Right ventricle myocardium superior (tissue), 1 donor: ENCODE measurements around the gene MBTD1. TPM values are rescaled to one million over a fixed set of nuclear protein-coding genes. Genes with fewer than 3 reads are reported as not detected.

ENCODE experiments used
- ATAC-seq: fragments of 200-7000 bp; cut with Tn5 transposase; one replicate; pipeline ENCODE4 v1.9.1; 2020; ENCODE audit warnings: mild to moderate bottlenecking; ENCODE audit not compliant: poor library complexity
- DNase-seq: peaks from one replicate; pipeline ENCODE4 v3.0.0-alpha.2; 2020
- intact Hi-C: fragments of 100-400 bp; cut with DNase I; formaldehyde crosslinking; loops from one replicate; pipeline ENCODE4 v1.11.2; 2022
- total RNA-seq: library from RNA; stranded (reverse); fragmentation: NEBNext Ultra II Directional; extraction: Animal tissue kit (Norgen Biotek cat#: 25700); gene quantifications from one replicate; pipeline ENCODE4 v1.2.1, GENCODE V29; 2021
- donor health status: DM: no; HTN: yes; CAD: no; lungs with severe emphysema.

The MBTD1 gene
- total RNA-seq, 1 donor from 2014 or later, result 5.8 TPM

GRCh38 chr17:51161541-51161940, 98.3 kb downstream of the MBTD1 start:
- intact Hi-C loops, result no loop called here
- ATAC-seq (no peak), DNase-seq (no peak)

- intact Hi-C loops, result no loop called here
- ATAC-seq, result no peak
- DNase-seq, result no peak
Measured at GRCh38 chr17:51159604-51160003, 100.2 kb downstream of the MBTD1 start.

GRCh38 chr17:51155416-51155815, 104.4 kb downstream of the MBTD1 start:
- intact Hi-C loops, result no loop called here
- ATAC-seq, result no peak
- DNase-seq, result no peak

- intact Hi-C loops, result no loop called here
- no peak for ATAC-seq
- no peak for DNase-seq
Measured at GRCh38 chr17:51154176-51154575, 105.7 kb downstream of the MBTD1 start.

GRCh38 chr17:51153210-51154072, 106.4 kb downstream of the MBTD1 start, which contains the start of gene NME1:
Gene NME1 (plus strand): TSS chr17:51153559. CDS start chr17:51155655, 2,096 bp downstream.
- peak; percentile 97 for ATAC-seq
- intact Hi-C loops, result loop anchor here (2.0 kb wide), 1 partner anchor 153 kb away; no protein-coding TSS in a partner anchor
- DNase-seq, result peak; percentile 96

GRCh38 chr17:51152766-51153209, 107.1 kb downstream of the MBTD1 start:
- no peak for DNase-seq
- intact Hi-C loops, result loop anchor here (2.0 kb wide), 1 partner anchor 152 kb away; no protein-coding TSS in a partner anchor
- peak; percentile 18 for ATAC-seq

- ATAC-seq (no peak), DNase-seq (no peak)
- intact Hi-C loops, result no loop called here
Measured at GRCh38 chr17:51150932-51151331, 108.9 kb downstream of the MBTD1 start.

GRCh38 chr17:51149163-51149562, 110.7 kb downstream of the MBTD1 start:
- DNase-seq (no peak), ATAC-seq (no peak)
- intact Hi-C loops, result no loop called here

- no peak for DNase-seq
- no peak for ATAC-seq
- intact Hi-C loops, result no loop called here
Measured at GRCh38 chr17:51147650-51148049, 112.2 kb downstream of the MBTD1 start.

GRCh38 chr17:51144266-51145022, 115.4 kb downstream of the MBTD1 start:
- intact Hi-C loops, result no loop called here
- ATAC-seq (no peak), DNase-seq (no peak)

- intact Hi-C loops, result no loop called here
Measured at GRCh38 chr17:51142597-51142996, 117.3 kb downstream of the MBTD1 start.

GRCh38 chr17:51135956-51136355, 123.9 kb downstream of the MBTD1 start:
- intact Hi-C loops, result no loop called here

More at GRCh38 chr17:51142597-51142996, 117.3 kb downstream of the MBTD1 start:
- no peak for DNase-seq
- no peak for ATAC-seq

GRCh38 chr17:51133365-51133764, 126.5 kb downstream of the MBTD1 start:
- ATAC-seq (no peak), DNase-seq (no peak)
- intact Hi-C loops, result no loop called here

More at GRCh38 chr17:51135956-51136355, 123.9 kb downstream of the MBTD1 start:
- DNase-seq (no peak), ATAC-seq (no peak)

- DNase-seq (no peak), ATAC-seq (peak; percentile 92)
Measured at GRCh38 chr17:51132964-51133319, 126.9 kb downstream of the MBTD1 start.

GRCh38 chr17:51128076-51128475, 131.8 kb downstream of the MBTD1 start:
- DNase-seq (no peak), ATAC-seq (no peak)
- intact Hi-C loops, result no loop called here

More at GRCh38 chr17:51132964-51133319, 126.9 kb downstream of the MBTD1 start:
- intact Hi-C loops, result no loop called here

Other genes with a start within 250 kb of the MBTD1 start
- gene SPAG9, start 139.2 kb downstream of the MBTD1 start, total RNA-seq, result 42.0 TPM
- gene NME1, start 106.5 kb downstream of the MBTD1 start, total RNA-seq, result 21.1 TPM
- gene NME2, start 93.6 kb downstream of the MBTD1 start, total RNA-seq, result 245 TPM
- 8.0 TPM for gene UTP18, start 497 bp upstream of the MBTD1 start, total RNA-seq